SHP77 treated with DMSO at 0.1 percent for 48 hours (cell line): ENCODE measurements around the gene CABP5.
"Not testable (repeated sequence)": the region's sequence is repeated elsewhere in the genome, so short reads cannot be mapped to it uniquely, and the experiment has no call there.

ENCODE experiments used
- DNase-seq: peaks from one replicate; lab custom pipeline; 2025; lab: John Stamatoyannopoulos, UW

Gene CABP5

DNA sequence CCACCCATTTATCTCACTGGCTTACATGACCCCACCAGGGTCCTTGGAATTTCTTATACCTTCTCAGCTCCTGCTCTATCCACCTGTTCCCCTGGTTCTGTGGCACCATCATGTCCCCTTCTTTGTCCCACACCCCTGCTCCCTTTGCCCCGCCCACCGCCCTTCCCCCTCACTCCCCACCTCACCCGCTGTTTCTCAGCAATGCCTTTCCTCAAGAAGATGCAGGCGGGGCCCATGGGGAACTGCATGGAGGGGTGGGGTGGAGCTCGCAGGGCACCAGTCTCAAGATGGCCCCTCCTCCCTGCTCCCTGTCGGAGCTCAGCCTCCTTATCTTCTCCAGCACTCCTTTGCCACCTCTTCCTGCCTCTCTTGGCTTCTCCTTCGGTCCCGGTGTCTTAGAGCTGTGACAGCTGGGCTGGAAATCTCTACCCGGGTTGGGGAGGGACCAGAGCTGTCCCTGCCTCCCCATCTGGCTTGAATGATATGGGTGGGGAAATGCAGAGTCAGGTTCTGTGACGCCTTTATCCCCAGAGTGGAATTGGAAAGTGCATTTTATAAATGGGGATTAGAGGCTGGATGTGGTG, at the start of gene CABP5:
TSS of gene CABP5 (minus strand) at position 405 of the 584 bp plus-strand sequence. CDS start at position 248, 157 bp downstream.
- no peak for DNase-seq

DNA sequence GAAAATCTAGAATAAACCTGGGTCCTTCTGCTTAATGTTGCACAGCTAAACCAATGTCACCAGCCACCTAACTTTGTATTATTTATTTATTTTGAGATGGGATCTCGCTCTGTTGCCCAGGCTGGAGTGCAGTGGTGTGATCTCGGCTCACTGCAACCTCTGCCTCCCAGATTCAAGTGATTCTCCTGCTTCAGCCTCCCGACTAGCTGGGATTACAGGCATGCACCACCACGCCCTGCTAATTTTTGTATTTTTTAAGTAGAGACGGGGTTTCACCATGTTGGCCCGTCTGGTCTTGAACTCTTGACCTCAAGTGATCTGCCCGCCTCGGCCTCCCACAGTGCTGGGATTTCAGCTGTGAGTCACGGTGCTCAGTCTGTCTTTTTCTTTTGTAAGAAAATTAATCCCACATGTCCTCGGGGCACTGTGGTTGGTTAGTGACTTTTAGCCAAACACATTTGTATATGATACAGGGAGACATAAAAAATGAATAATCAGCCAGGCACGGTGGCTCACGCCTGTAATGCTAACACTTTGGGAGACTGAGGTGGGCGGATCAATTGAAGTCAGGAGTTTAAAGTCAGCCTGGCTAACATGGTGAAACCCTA, 47.3 kb upstream of the CABP5 start:
- DNase-seq, result not testable (repeated sequence)

DNA sequence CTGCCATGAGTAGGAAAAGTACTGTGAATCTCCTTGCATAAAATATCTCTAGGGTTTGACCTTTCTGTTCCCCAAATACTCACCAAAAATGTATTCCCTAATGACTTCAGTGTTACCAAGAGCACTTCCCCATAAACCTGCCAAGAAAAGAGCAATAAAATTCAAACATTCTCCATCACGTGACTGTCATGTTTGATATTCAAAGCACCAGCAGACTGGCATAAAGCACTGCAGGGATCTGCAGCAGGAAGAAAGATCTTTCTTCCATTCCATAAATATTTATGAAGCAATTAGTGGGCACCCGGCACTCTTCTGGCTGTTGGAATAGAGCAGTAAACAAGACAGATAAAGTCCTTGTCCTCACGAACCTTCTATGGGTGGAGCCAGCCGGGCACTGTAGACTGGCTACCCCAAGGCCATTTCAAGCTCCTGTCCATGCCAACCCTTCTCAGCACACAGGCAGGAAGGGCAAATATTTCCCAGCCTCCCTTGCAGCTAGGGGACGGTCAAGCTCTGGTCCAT, 46.5 kb upstream of the CABP5 start:
- no peak for DNase-seq

DNA sequence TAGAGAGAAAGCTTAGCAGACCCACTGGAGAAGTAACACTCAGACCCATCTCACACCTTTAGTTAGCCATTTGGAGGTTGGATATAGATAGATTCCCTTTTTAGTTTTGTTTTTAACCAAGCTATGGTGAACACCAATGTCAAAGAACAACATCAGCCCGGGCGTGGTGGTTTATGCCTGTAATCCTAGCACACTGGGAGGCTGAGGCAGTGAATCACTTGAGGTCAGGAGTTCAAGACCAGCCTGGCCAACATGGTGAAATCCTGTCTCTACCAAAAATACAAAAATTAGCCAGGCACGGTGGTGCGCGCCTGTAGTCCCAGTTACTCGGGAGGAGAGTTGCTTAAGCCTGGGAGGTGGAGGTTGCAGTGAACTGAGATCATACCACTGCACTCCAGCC, 45.1 kb upstream of the CABP5 start:
- DNase-seq, result not testable (repeated sequence)

DNA sequence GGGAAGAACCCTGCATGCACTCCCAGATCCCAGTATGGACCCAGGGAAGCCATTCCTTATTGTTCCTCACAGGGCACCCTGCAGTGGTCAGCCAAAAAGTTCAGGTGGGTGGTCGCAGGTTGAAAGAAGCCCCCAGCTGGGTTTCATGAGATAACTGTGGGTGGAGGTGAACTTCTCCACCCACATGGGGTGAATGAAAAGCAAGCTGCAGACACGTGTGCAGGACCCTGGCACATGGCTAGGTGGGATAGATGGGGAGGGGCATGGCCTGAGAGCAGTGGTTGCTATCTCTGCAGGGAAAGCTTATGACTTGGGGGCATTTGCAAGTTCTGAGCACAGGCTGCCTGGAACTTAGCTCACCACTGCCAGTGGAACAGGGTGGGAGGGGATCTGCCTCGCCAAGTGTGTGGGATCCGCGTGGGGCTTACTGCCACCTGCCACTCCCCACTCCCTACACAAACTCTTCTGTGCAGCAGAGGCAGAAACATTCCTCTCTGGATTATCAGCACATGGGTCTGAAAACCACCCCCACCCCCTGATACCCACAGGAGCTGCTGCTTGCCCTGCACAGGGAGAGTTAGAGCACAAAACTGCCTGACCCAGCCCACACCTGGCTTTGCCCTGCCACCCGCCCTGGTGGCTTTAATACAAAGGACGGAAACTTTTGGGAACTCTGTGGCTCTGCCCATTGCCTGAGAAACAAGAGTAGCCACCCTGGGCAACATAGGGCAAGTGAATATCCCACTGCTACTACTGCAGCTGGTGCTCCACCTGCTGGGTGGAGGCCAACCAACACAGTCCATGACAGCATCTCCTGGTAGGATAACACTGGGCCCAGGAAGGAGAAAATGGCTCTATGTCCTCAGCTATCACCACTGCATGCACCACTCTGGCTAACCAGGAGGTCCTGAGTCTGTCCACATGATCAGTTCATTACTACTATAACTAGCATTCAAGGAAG, 42.3 kb upstream of the CABP5 start:
- no peak for DNase-seq

DNA sequence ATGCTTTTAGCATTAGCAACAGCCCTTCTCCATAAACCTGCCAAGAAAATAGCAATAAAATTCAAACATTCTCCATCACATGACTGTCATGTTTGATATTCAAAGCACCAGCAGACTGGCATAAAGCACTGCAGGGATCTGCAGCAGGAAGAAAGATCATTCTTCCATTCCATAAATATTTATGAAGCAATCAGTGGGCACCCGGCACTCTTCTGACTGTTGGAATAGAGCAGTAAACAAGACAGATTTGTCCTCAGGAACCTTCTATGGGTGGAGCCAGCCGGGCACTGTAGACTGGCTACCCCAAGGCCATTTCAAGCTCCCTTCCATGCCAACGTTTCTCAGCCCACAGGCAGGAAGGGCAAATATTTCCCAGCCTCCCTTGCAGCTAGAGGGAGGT, 41.2 kb upstream of the CABP5 start:
- DNase-seq, result no peak

DNA sequence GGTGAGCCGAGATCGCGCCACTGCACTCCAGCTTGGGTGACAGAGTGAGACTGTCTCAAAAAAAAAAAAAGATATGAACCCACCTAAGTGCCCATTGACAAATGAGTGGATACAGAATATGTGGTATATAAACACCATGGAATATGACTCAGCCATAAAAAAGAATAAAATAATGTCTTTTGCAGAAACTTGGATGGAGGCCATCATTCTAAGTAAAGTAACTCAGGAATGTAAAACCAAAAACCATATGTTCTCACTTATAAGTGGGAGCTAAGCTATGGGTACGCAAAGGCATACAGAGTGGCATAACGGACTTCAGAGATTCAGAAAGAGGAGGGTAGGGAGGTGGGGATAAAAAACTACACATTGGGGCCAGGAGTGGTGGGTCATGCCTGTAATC, 37.2 kb upstream of the CABP5 start:
- no peak for DNase-seq

DNA sequence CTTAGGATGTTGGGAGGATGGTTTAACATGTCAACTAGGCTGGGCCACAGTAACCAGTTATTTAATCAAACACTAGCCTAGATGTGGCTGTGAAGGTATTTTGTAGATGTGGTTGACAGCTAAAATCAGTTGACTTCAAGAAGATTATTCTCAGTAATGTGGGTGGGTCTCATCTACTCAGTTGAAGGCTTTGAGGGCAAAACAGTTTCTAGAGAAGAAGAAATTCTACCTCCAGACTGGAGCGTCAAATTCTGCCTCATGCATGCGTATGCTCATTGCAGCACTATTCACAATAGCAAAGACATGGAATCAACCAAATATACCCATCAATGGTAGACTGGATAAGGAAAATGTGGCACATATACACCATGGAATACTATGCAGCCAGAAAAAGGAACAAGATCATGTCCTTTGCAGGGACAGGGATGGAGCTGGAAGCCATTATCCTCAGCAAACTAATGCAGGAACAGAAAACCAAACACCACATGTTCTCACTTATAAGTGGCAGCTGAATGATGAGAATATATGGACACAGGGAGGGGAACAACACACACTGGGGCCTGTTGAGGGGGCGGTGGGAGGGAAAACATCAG, 26.4 kb upstream of the CABP5 start:
- not testable (repeated sequence) for DNase-seq

DNA sequence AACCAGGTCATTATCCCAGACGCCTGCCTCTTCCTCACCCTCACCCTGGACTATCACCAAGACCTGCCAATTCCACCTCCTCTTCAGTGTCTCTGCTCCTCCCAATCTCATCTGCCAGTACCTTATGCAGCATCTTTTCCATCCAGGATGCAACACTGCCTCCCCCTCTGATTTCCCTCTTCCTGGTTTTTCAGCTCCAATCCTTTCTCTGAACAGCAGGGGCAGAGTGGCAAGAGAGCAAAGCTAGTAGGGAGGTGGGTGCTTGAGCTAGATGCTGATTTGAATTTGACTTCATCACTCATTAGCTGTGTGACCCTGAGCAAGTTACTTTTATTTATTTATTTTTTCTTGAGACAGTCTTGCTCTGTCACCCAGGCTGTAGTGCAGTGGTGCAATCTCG, 25.6 kb upstream of the CABP5 start:
- no peak for DNase-seq

DNA sequence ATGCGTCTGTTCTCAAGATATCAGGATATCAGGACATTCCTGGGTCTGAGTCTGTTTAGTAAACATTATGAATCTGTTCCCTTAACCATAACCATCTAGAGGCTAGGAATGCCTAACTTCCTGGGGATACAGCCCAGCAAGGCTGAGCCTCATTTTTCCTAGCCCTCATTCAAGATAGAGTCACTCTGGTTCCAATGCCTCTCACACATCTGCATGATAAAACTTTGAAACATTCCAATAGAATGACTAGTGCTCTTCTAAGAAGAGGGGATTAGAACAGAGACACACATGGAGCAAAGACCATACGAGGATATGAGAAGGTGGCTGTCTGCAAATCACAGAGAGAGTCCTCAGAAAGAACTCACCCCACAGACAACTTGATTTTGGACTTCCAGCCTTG, 20.6 kb upstream of the CABP5 start:
- no peak for DNase-seq

DNA sequence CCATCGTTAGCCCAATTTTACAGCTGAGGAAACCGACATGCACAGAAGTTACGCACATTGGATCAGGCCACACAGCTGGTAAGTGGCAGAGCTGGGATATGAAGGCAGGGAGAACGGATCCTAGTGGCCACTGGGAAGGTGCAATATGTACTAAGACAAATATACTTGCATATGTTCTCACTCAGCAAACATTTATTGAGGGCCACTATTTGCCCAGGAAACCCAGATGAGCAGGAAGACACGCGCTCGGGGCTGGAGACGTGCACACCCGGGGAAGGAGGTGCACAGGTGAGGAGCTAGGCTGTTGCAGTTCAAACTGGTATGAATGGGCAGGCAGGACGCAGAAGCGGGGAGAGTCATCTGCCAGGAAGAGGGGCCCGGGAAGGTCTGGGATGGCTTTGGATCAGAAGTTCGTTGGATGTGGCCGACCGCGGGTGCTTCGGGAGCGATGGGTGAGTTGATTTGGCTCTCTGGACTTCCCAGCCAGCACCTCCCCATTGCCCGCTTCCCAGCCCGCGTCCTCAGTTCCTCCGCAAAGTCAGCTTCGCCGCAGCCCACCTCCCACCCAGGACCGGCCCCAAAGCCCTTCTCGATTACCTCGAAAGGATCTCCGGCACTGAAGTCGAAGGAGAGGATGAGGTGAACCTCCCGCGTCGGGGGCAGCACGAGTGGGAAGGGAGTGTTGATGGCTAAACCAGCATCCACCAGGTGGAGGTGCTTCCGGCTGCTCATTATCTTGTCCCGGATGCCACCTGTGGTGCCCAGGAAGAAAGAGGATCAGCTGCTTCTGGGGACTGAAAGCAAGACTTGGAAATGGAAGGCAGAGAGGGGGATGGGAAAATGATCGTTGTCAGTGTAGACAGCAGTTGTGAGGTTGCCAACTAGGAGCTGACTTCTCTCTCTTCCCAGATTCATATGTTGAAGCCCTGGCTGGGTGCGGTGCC, 17.8 kb upstream of the CABP5 start:
- no peak for DNase-seq

DNA sequence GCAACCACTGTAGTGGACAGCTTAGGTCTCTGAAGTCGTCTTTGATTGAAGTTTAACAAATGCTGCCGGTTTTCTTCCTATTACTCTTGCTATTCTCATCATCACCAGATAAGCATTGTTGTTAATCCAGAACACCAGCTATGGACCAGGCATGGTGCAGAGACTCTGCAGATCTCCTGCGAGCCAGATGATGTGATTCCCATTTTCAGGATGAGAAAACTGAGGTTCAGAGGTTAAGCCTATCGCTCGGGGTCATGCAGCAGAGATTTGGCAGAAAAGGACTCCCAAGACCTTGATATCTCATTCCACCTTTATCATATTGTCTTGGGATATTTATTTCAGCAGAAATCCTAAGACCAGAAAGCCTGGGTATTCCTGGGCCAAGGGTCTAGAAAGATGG, 16.5 kb upstream of the CABP5 start:
- DNase-seq, result no peak

DNA sequence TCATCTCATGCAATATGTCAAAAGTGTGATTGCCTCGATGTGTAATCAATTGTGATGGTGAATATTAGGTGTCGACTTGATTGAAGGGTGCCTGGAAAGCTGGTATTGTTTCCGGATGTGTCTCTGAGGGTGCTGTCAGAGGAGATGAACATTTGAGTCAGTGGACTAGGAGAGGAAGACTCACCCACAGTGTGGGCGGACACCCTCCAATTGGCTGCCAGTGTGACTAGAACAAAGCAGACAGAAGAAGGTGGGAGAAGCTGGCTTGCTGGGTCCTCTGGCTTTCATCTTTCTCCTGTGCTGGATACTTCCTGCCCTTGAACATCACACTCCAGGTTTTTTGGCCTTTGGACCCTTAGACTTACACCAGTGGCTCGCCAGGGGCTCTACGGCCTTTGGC, 15.5 kb upstream of the CABP5 start:
- no peak for DNase-seq

DNA sequence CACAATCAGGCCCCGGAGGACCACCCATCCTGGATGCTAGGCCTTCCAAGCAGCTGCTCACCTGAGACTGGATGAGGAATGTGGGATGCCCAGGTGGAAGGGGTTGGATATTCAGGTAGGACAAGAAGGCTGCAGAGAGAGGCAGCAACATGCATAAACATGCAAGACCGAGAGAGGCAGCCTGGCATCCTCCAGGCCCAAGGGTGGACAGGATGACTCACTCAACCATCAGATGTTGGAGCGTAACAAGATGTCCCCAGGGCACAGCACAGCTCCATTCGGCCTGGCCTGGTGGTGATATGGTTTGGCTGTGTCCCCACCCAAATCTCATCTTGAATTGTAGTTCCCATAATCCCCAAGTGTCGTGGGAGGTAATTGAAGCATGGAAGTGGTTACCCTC, 10.0 kb upstream of the CABP5 start:
- DNase-seq, result no peak

DNA sequence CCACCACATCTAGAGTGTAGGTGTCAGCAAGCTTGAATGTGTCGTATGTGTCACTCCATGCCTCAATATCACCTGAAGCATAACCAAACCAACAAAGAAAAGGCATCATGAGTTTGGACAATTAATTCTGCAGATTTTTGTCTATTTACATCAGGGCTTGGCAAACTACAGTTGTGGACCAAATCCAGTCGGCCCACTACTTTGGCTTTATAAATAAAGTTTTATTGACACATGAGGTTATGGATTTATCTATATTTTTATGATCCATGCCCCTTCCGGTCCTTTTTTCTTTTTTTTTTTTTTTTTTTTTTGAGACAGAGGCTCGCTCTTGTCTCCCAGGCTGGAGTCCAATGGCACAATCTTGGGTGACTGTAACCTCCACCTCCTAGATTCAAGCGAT, 9.2 kb upstream of the CABP5 start:
- DNase-seq, result no peak

DNA sequence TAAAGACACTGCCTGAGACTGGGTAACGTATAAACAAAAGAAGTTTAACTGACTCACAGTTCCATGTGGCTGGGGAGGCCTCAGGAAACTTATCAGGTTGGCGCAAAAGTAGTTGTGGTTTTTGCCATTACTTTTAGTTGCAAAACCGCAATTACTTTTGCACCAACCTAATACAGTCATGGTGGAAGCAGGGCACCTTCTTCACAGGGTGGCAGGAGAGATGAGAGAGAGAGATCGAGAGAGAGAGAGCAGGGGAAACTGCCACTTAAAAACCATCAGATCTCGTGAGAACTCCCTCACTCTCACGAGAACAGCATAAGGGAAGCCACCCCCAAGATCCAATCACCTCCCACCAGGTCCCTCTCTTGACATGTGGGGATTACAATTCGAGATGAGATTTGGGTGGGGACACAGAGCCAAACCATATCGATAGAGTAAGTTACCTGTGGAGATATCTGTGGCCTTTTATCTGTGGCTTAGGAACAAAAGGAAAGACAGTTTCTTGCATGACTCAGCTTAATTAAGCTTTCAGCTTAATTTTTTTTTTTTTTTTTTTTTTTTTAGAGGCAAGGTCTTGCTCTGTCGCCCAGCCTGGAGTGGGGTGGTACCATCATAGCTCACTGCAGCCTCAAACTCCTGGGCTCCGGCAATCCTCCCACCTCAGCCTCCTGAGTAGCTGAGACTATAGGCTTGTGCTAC, 7.6 kb upstream of the CABP5 start:
- DNase-seq, result no peak

DNA sequence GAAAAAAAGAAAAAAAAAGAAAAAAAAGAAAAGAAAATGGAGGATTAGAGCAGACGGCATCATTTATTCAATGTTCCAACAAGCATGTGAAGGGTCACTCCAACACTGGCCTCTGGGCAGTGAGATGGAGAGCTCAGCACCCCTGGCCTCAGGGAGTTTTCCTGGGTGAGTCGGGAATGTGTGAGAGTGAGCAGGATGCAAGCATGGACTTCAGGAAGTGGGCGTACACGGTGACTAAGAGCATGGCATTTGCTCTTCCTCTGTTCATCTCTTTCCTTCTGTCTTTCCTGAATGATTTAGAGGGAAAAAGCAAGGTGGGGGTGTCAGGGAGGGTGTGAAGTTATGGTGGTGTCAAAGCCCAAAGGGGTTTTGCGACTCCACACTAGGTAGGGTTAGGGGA, 682 bp upstream of the CABP5 start:
- no peak for DNase-seq

DNA sequence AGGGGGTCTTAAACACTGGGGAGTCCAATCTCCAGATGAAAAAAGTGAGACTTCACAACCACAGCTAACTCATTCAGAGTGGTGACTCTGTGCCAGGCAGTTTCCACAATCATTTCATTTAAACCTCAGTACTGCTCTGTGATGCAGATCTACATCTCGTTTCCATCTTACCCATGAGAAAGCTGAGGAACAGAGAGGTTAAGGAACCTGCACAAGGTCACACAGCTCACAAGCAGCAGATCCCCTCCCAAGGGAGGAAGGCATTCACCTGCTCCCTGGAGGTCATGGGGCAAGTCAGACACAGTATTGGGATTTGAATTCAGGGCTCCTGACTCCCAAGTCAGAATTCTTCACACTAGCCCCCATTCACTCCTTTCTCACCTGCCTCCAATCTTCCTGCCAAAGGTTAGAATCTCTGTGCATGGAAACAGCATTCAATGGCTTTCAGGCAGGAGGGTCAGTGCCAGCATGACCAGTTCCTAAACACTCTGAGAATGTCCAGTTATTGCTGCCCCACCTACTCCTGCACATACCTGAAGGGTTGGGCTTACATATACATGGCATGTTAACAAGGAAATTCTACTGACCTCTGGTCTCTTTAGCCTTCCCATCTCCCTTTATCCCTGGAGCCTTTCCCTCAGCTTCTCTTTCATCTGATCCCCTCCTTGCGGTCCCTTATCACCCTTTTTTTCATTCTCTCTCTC, 1.9 kb downstream of the CABP5 start:
- no peak for DNase-seq

DNA sequence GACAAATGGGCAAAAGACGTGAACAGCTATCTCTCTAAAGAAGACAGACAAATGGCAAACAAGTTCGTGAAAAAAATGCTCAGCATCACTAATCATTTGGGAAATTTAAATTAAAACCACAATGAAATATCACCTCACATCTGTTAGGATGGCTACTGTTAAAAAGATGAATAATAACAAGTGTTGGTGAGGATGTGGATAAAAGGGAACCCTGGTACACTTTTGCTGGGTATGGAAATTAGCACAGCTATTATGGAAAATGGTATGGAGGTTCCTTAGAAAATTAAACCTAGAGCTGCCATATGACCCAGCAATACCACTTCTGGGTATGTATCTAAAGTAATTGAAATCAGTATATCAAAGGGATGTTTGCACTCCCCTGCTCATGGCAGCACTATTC, 7.1 kb downstream of the CABP5 start:
- no peak for DNase-seq

DNA sequence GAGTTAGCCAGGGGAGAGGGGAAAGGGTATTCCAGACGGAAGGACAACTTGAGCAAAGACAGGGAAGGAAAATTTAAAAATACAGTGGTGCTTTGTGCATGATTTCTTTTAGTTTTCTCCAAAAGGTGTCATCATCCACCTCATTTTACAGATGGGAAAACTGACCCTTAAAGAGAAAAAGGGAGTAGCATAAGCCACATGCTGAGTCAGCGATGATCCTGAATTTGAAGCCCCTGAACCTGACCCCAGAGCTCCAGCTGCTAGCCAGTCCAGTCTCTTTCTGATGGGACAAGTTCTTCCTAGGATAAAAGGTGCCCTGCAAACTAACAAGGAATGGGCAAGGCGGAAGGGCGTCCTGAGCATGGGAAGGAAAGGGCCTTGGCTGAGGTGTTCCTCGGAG, 10.3 kb downstream of the CABP5 start:
- DNase-seq, result no peak
